Neuronal stem cell (in vitro differentiated cells): ENCODE measurements around the gene DPM3.

Experiments used
- DNase-seq: peaks from one replicate; pipeline ENCODE4 v3.0.0-alpha.2; 2013; ENCODE audit warnings: low spot score
- H2AFZ ChIP-seq: one replicate; pipeline ENCODE4 v1.6.1; 2013; ENCODE audit warnings: mild to moderate bottlenecking, low read length, inconsistent platforms
- H2AK5ac ChIP-seq: 2 replicates; pipeline ENCODE4 v1.6.1; 2013; ENCODE audit warnings: low read depth, mild to moderate bottlenecking, inconsistent platforms, low read length, moderate library complexity, mixed read lengths
- H2BK120ac ChIP-seq: 2 replicates; pipeline ENCODE4 v1.6.1; 2013; ENCODE audit warnings: low read depth, mild to moderate bottlenecking, inconsistent platforms, low read length, moderate library complexity, mixed read lengths
- H2BK12ac ChIP-seq: one replicate; pipeline ENCODE4 v1.6.1; 2013; ENCODE audit warnings: low read length, inconsistent platforms
- H2BK15ac ChIP-seq: 2 replicates; pipeline ENCODE4 v1.6.1; 2013; ENCODE audit warnings: mild to moderate bottlenecking, low read length, inconsistent platforms, mixed read lengths
- H2BK5ac ChIP-seq: one replicate; pipeline ENCODE4 v1.6.1; 2013; ENCODE audit warnings: inconsistent platforms, mild to moderate bottlenecking, low read length, moderate library complexity
- H3K14ac ChIP-seq: one replicate; pipeline ENCODE4 v1.6.1; 2013; ENCODE audit warnings: low read length, inconsistent platforms
- H3K18ac ChIP-seq: 2 replicates; pipeline ENCODE4 v1.6.1; 2013; ENCODE audit warnings: low read length, inconsistent platforms
- H3K23ac ChIP-seq: 2 replicates; pipeline ENCODE4 v1.6.1; 2013; ENCODE audit warnings: low read depth, mild to moderate bottlenecking, mixed read lengths, low read length, inconsistent platforms; ENCODE audit not compliant: poor library complexity
- H3K27ac ChIP-seq: replicated peaks from 3 replicates; pipeline ENCODE4 v1.5.1; 2013; ENCODE audit warnings: low read length, inconsistent platforms
- H3K27me3 ChIP-seq, 3 experiments: 2 replicates each; pipeline ENCODE4 v1.6.1; 2013; ENCODE audit warnings: low read length in 3 of 3, mild to moderate bottlenecking in 2 of 3, inconsistent platforms in 1 of 3, low read depth in 1 of 3, mixed read lengths in 1 of 3, moderate library complexity in 1 of 3; ENCODE audit not compliant: control insufficient read depth in 3 of 3, insufficient read depth in 3 of 3
- H3K36me3 ChIP-seq, 2 donors: replicated peaks in 1 of 2; 2 replicates each; pipeline ENCODE4 v1.6.1; 2013; ENCODE audit warnings: low read length in 2 of 2; ENCODE audit not compliant: control insufficient read depth in 2 of 2, insufficient read depth in 2 of 2
- H3K4ac ChIP-seq: 2 replicates; pipeline ENCODE4 v1.6.1; 2013; ENCODE audit warnings: inconsistent platforms, mild to moderate bottlenecking, low read length, moderate library complexity
- H3K4me1 ChIP-seq, 2 donors: 1 replicate in 1 of 2; 2 replicates in 1 of 2; pipeline ENCODE4 v1.6.1; 2013; ENCODE audit warnings: low read length in 2 of 2, low read depth in 1 of 2; ENCODE audit not compliant: control insufficient read depth in 2 of 2, insufficient read depth in 1 of 2
- H3K4me2 ChIP-seq: one replicate; pipeline ENCODE4 v1.6.1; 2013; ENCODE audit warnings: mild to moderate bottlenecking, low read length, inconsistent platforms; ENCODE audit not compliant: insufficient read depth, poor library complexity, severe bottlenecking
- H3K4me3 ChIP-seq, 2 donors: 2 replicates each; pipeline ENCODE4 v1.5.1; 2013; ENCODE audit warnings: low read length in 2 of 2, mild to moderate bottlenecking in 2 of 2, inconsistent platforms in 1 of 2, moderate library complexity in 1 of 2
- H3K79me1 ChIP-seq: one replicate; pipeline ENCODE4 v1.6.1; 2013; ENCODE audit warnings: low read depth, mild to moderate bottlenecking, inconsistent platforms, low read length, moderate library complexity
- H3K9ac ChIP-seq: one replicate; pipeline ENCODE4 v1.6.1; 2013; ENCODE audit warnings: mild to moderate bottlenecking, low read depth, low read length, inconsistent platforms; ENCODE audit not compliant: poor library complexity
- H3K9me3 ChIP-seq, 2 donors: replicated peaks in 1 of 2; 2 replicates each; pipeline versions ENCODE3 to v1.6.1; 2013; ENCODE audit warnings: low read length in 2 of 2, mild to moderate bottlenecking in 2 of 2, inconsistent platforms in 1 of 2, low read depth in 1 of 2, mixed read lengths in 1 of 2, moderate library complexity in 1 of 2; ENCODE audit not compliant: control insufficient read depth in 2 of 2, insufficient read depth in 1 of 2
- H4K8ac ChIP-seq: one replicate; pipeline ENCODE4 v1.6.1; 2013; ENCODE audit warnings: low read depth, mild to moderate bottlenecking, inconsistent platforms, low read length, moderate library complexity
- H4K91ac ChIP-seq: one replicate; pipeline ENCODE4 v1.6.1; 2013; ENCODE audit warnings: low read length, low read depth, mild to moderate bottlenecking, inconsistent platforms; ENCODE audit not compliant: poor library complexity
- WGBS, 2 donors: extraction: QIAGEN DNeasy Blood & Tissue Kit; methylation state at CpG; one replicate each; pipeline ENCODE4 v1.1.7; 2013; ENCODE audit warnings: missing lambda C conversion rate in 2 of 2, mixed read lengths in 1 of 2; ENCODE audit not compliant: insufficient read length in 2 of 2, insufficient replicate concordance in 1 of 2; ENCODE audit errors: extremely low coverage in 2 of 2; 5-methylcytosine and 5-hydroxymethylcytosine counted together

Gene DPM3

GRCh38 chr1:155094622-155094948, 45.7 kb downstream of the DPM3 start:
- H2BK5ac ChIP-seq: no peak overlapping the region
- no peak overlapping the region for H2BK12ac ChIP-seq
- H2AK5ac ChIP-seq: no peak overlapping the region
- H3K27ac ChIP-seq: no peak overlapping the region
- H3K18ac ChIP-seq: no peak overlapping the region
- no peak overlapping the region for H2BK15ac ChIP-seq
- H3K79me1 ChIP-seq: no peaks in the 10 kb centered on the region
- H3K27me3 ChIP-seq: peaks cover 0 to 21% (median 3%) of the 10 kb centered on the region in 3 experiments
- H3K4ac ChIP-seq: no peak overlapping the region
- WGBS, 2 donors: no CpG with 5 or more reads among the region's 2 CpGs
- peaks cover 0 to 2% of the 10 kb centered on the region in 2 donors for H3K9me3 ChIP-seq
- H3K36me3 ChIP-seq: no peaks in the 10 kb centered on the region
- no peak overlapping the region for H3K9ac ChIP-seq
- no peak for DNase-seq
- no peak overlapping the region for H4K8ac ChIP-seq
- H3K4me3 ChIP-seq: no peak overlapping the region
- no peak overlapping the region for H3K14ac ChIP-seq
- no peak overlapping the region for H2BK120ac ChIP-seq
- no peak overlapping the region for H4K91ac ChIP-seq
- no peak overlapping the region for H3K23ac ChIP-seq
- peaks cover 3 to 11% of the 10 kb centered on the region in 2 donors for H3K4me1 ChIP-seq
- H2AFZ ChIP-seq: no peak overlapping the region
- H3K4me2 ChIP-seq: no peak overlapping the region

GRCh38 chr1:155093911-155094621, 46.3 kb downstream of the DPM3 start:
- H2BK15ac ChIP-seq: peak overlapping the region; percentile 20
- H3K4ac ChIP-seq: no peak overlapping the region
- H2AK5ac ChIP-seq: peak overlapping the region; percentile 71
- no peak overlapping the region for H2BK12ac ChIP-seq
- H4K91ac ChIP-seq: no peak overlapping the region
- H3K9me3 ChIP-seq: peaks cover 0 to 2% of the 10 kb centered on the region in 2 donors
- H3K27me3 ChIP-seq: peaks cover 0 to 21% (median 3%) of the 10 kb centered on the region in 3 experiments
- H2BK5ac ChIP-seq: no peak overlapping the region
- H3K9ac ChIP-seq: no peak overlapping the region
- H3K14ac ChIP-seq: no peak overlapping the region
- H3K36me3 ChIP-seq: no peaks in the 10 kb centered on the region
- H3K4me3 ChIP-seq: no peak overlapping the region
- no peak for DNase-seq
- no CpG with 5 or more reads among the region's 13 CpGs for WGBS, 2 donors
- H4K8ac ChIP-seq: no peak overlapping the region
- H2BK120ac ChIP-seq: no peak overlapping the region
- peak overlapping the region; percentile 9 for H3K27ac ChIP-seq
- peak overlapping the region; percentile 75 for H2AFZ ChIP-seq
- H3K4me2 ChIP-seq: no peak overlapping the region
- H3K79me1 ChIP-seq: no peaks in the 10 kb centered on the region
- peak overlapping the region; percentile 8 for H3K23ac ChIP-seq
- peaks cover 3 to 11% of the 10 kb centered on the region in 2 donors for H3K4me1 ChIP-seq
- H3K18ac ChIP-seq: no peak overlapping the region

- no peaks in the 10 kb centered on the region for H3K36me3 ChIP-seq
- H4K8ac ChIP-seq: no peak overlapping the region
- no peak overlapping the region for H2BK120ac ChIP-seq
- H3K4me1 ChIP-seq: peaks cover 3 to 11% of the 10 kb centered on the region in 2 donors
- peaks cover 0 to 2% of the 10 kb centered on the region in 2 donors for H3K9me3 ChIP-seq
- no peak overlapping the region for H2AFZ ChIP-seq
- DNase-seq: no peak
- no peak overlapping the region for H3K23ac ChIP-seq
- no peaks in the 10 kb centered on the region for H3K79me1 ChIP-seq
- H3K27me3 ChIP-seq: peaks cover 0 to 21% (median 3%) of the 10 kb centered on the region in 3 experiments
- no peak overlapping the region for H3K14ac ChIP-seq
- H3K18ac ChIP-seq: no peak overlapping the region
- H2AK5ac ChIP-seq: no peak overlapping the region
- no peak overlapping the region for H2BK5ac ChIP-seq
- no peak overlapping the region for H4K91ac ChIP-seq
- no CpG with 5 or more reads among the region's 12 CpGs for WGBS, 2 donors
- H2BK12ac ChIP-seq: no peak overlapping the region
- no peak overlapping the region for H3K9ac ChIP-seq
- H3K4me3 ChIP-seq: no peak overlapping the region
- no peak overlapping the region for H3K27ac ChIP-seq
- H3K4ac ChIP-seq: no peak overlapping the region
- no peak overlapping the region for H3K4me2 ChIP-seq
- no peak overlapping the region for H2BK15ac ChIP-seq
Measured at GRCh38 chr1:155092641-155093040, 47.7 kb downstream of the DPM3 start.

- Histone ChIP-seq H3K4me2 (no peak overlapping the region), H2BK12ac (no peak overlapping the region), H3K36me3 (no peaks in the 10 kb centered on the region), H4K91ac (no peak overlapping the region), H2AFZ (no peak overlapping the region), H3K4me3 (no peak overlapping the region), H3K79me1 (no peaks in the 10 kb centered on the region), H3K4me1 (peaks cover 3 to 11% of the 10 kb centered on the region in 2 donors), H3K14ac (no peak overlapping the region), H3K9ac (no peak overlapping the region), H3K27ac (no peak overlapping the region), H2BK120ac (no peak overlapping the region), H2BK15ac (peak overlapping the region; percentile 91), H3K27me3 (peaks cover 0 to 21% (median 3%) of the 10 kb centered on the region in 3 experiments), H2AK5ac (peak overlapping the region; percentile 94), H2BK5ac (peak overlapping the region; percentile 15), H3K23ac (no peak overlapping the region), H3K4ac (no peak overlapping the region), H3K18ac (no peak overlapping the region), H4K8ac (no peak overlapping the region), H3K9me3 (peaks cover 0 to 2% of the 10 kb centered on the region in 2 donors)
- no peak for DNase-seq
- WGBS, 2 donors: no CpG with 5 or more reads among the region's 6 CpGs
Measured at GRCh38 chr1:155092131-155092530, 48.2 kb downstream of the DPM3 start.
